Measurements from ENCODE around the gene JAKMIP3.

JAKMIP3 gene

GRCh38 chr10:132057191-132057681 is 8.5 kb upstream of the JAKMIP3 start:
- CTCF ChIA-PET: interaction anchor here (0.5 kb wide), 1 partner anchor 30 kb away, joined by 3 read pairs; no protein-coding TSS in a partner anchor
- H3K27ac ChIP-seq (ENCODE audit: extremely low read depth, low read depth, low read length): no peak overlapping the region
- no peak for TF ChIP-seq ZNF2 (tag by site-specific recombination; IDR thresholded peaks at IDR 0.05)
- TF ChIP-seq ZNF335 (tag by site-specific recombination; conservative IDR thresholded peaks at IDR 0.05): no peak
- no peak for TF ChIP-seq ZNF561 (tag by site-specific recombination; IDR thresholded peaks at IDR 0.05; ENCODE audit: borderline replicate concordance)
- no peak for TF ChIP-seq ZNF704 (tag by site-specific recombination; IDR thresholded peaks at IDR 0.05)
- no peak for TF ChIP-seq ZNF362 (tag by site-specific recombination; IDR thresholded peaks at IDR 0.05)
- no peak for TF ChIP-seq ZNF266 (tag by site-specific recombination; IDR thresholded peaks at IDR 0.05; ENCODE audit: low read depth)
- no peak for TF ChIP-seq ZNF239 (tag by site-specific recombination; IDR thresholded peaks at IDR 0.05)
- no peak for TF ChIP-seq WT1 (tag by site-specific recombination; IDR thresholded peaks at IDR 0.05)
- TF ChIP-seq ZNF791 (tag by site-specific recombination; IDR thresholded peaks at IDR 0.05): no peak
- TF ChIP-seq SCRT2 (tag by site-specific recombination; IDR thresholded peaks at IDR 0.05): no peak
- TF ChIP-seq BCL6B (tag by site-specific recombination; IDR thresholded peaks at IDR 0.05): no peak
- no peak for TF ChIP-seq SCRT1 (tag by site-specific recombination; IDR thresholded peaks at IDR 0.05; ENCODE audit: borderline replicate concordance)
- no peak for TF ChIP-seq ZNF133 (tag by site-specific recombination; IDR thresholded peaks at IDR 0.05)
- TF ChIP-seq ZNF48 (tag by site-specific recombination; IDR thresholded peaks at IDR 0.05): no peak
- no peak for TF ChIP-seq ZNF555 (tag by site-specific recombination; conservative IDR thresholded peaks at IDR 0.05)
- no peak for TF ChIP-seq ZFHX2 (tag by site-specific recombination; conservative IDR thresholded peaks at IDR 0.05)

GRCh38 chr10:132058111-132058745 is 7.5 kb upstream of the JAKMIP3 start:
- ChIA-PET CTCF (no interaction called here), POLR2A (no interaction called here)
- Histone ChIP-seq H3K9me3 (ENCODE audit: control insufficient read depth, insufficient read depth, low read depth, low read length) (no peaks in the 10 kb centered on the region; the same call in 1 of the 2 replicates), H3K4me3 (ENCODE audit: low read depth, low read length) (no peak overlapping the region), H3K4me1 (ENCODE audit: control insufficient read depth, insufficient read depth, low read length) (no peaks in the 10 kb centered on the region), H3K36me3 (ENCODE audit: control insufficient read depth in 2 of 2, insufficient read depth in 1 of 2, low read length in 2 of 2) (no peaks in the 10 kb centered on the region), H3K27ac (ENCODE audit: extremely low read depth, low read depth, low read length) (no peak overlapping the region)
- TF ChIP-seq ZNF544 (tag by site-specific recombination; IDR thresholded peaks at IDR 0.05) (no peak), ZXDB (tag by site-specific recombination; IDR thresholded peaks at IDR 0.05) (no peak), HOXC10 (CRISPR knock-in tag; IDR thresholded peaks at IDR 0.05) (no peak), MZF1 (tag by site-specific recombination; IDR thresholded peaks at IDR 0.05; ENCODE audit: borderline replicate concordance) (no peak), ZNF24 (tag by site-specific recombination; IDR thresholded peaks at IDR 0.05) (no peak), ZSCAN5A (tag by site-specific recombination; IDR thresholded peaks at IDR 0.05) (no peak), ZBTB10 (tag by site-specific recombination; IDR thresholded peaks at IDR 0.05) (no peak), ZNF280C (tag by site-specific recombination; IDR thresholded peaks at IDR 0.05) (no peak)

More at GRCh38 chr10:132057191-132057681, 8.5 kb upstream of the JAKMIP3 start:
- Histone ChIP-seq H3K4me3 (ENCODE audit: low read depth, low read length) (no peak overlapping the region), H3K36me3 (ENCODE audit: control insufficient read depth in 2 of 2, insufficient read depth in 1 of 2, low read length in 2 of 2) (no peaks in the 10 kb centered on the region), H3K4me1 (ENCODE audit: control insufficient read depth, insufficient read depth, low read length) (no peaks in the 10 kb centered on the region), H3K9me3 (ENCODE audit: control insufficient read depth, insufficient read depth, low read depth, low read length) (no peaks in the 10 kb centered on the region; the same call in 1 of the 2 replicates)
- POLR2A ChIA-PET: no interaction called here

Data from HEK293 (cell line).